T-cell (primary cell): ENCODE measurements around the gene DDR2. TPM values are rescaled to one million over a fixed set of nuclear protein-coding genes. Genes with fewer than 3 reads are reported as not detected.
"Not testable (repeated sequence)": the region's sequence is repeated elsewhere in the genome, so short reads cannot be mapped to it uniquely, and the experiment has no call there.

Source experiments
- ATAC-seq, 4 experiments: fragments of 200-7000 bp in 3 of 4; fragments of 150-1000 bp in 1 of 4; cut with Tn5 transposase; replicated peaks in 1 of 4; 1 replicate in 3 of 4; 2 replicates in 1 of 4; pipeline ENCODE4 v1.10.0; 2021; ENCODE audit warnings: moderate library complexity in 3 of 4, mild to moderate bottlenecking in 2 of 4, moderate number of reproducible peaks in 1 of 4
- CTCF ChIA-PET, 2 donors: fragments of 300-600 bp; sonication (Branson Sonifier 250); formaldehyde crosslinking; loops; one replicate each; lab custom pipeline; 2022; ENCODE audit warnings: antibody characterized with exemption in 2 of 2; lab: Charles Lee
- POLR2A ChIA-PET, 2 donors: fragments of 300-600 bp; sonication (Branson Sonifier 250); formaldehyde crosslinking; loops; one replicate each; lab custom pipeline; 2022; ENCODE audit warnings: antibody characterized with exemption in 2 of 2; lab: Charles Lee
- DNase-seq, 35 experiments: peaks; one replicate each; pipeline versions ENCODE4 v3.0.0 to v3.0.0-alpha.2; 2013 to 2023
- H3K27ac ChIP-seq: one replicate; pipeline ENCODE4 v1.5.1; 2013; ENCODE audit warnings: low read length
- H3K27me3 ChIP-seq, 2 experiments: replicated peaks in 1 of 2; 1 replicate in 1 of 2; 2 replicates in 1 of 2; pipeline versions ENCODE4 v1.6.1 to v1.7.0; 2013; ENCODE audit warnings: low read length in 1 of 2, mixed read lengths in 1 of 2; ENCODE audit not compliant: control insufficient read depth in 2 of 2, insufficient read depth in 2 of 2; ENCODE audit errors: extremely low read depth in 1 of 2
- H3K36me3 ChIP-seq, 2 donors: 1 replicate in 1 of 2; 2 replicates in 1 of 2; pipeline versions ENCODE4 v1.6.1 to v1.7.0; 2013; ENCODE audit warnings: low read length in 1 of 2; ENCODE audit not compliant: control insufficient read depth in 2 of 2, insufficient read depth in 1 of 2; ENCODE audit errors: extremely low read depth in 1 of 2
- H3K4me1 ChIP-seq, 2 experiments: 1 replicate in 1 of 2; 2 replicates in 1 of 2; pipeline versions ENCODE4 v1.6.1 to v1.7.0; 2013; ENCODE audit warnings: low read length in 2 of 2, mixed read lengths in 1 of 2; ENCODE audit not compliant: insufficient read depth in 2 of 2, control insufficient read depth in 1 of 2; ENCODE audit errors: extremely low read depth in 1 of 2
- H3K4me3 ChIP-seq, 2 donors: 1 replicate in 1 of 2; 2 replicates in 1 of 2; pipeline versions ENCODE4 v1.5.1 to v1.7.0; 2013; ENCODE audit warnings: mild to moderate bottlenecking in 2 of 2, low read length in 1 of 2, moderate library complexity in 1 of 2; ENCODE audit not compliant: control insufficient read depth in 1 of 2; ENCODE audit errors: extremely low read depth in 1 of 2
- H3K9me3 ChIP-seq: 2 replicates; pipeline ENCODE4 v1.7.0; 2013
- H3K27ac Mint-ChIP-seq, 2 donors: one replicate each; pipeline ENCODE4 v1.8.0; 2020 to 2021; ENCODE audit warnings: mild to moderate bottlenecking in 2 of 2, mixed read lengths in 2 of 2
- H3K27me3 Mint-ChIP-seq, 2 donors: one replicate each; pipeline ENCODE4 v1.8.0; 2021 to 2022; ENCODE audit warnings: mixed read lengths in 2 of 2
- H3K36me3 Mint-ChIP-seq: one replicate; pipeline ENCODE4 v1.8.0; 2021; ENCODE audit warnings: mixed read lengths
- H3K4me1 Mint-ChIP-seq, 3 donors: one replicate each; pipeline ENCODE4 v1.8.0; 2020 to 2022; ENCODE audit warnings: mixed read lengths in 3 of 3, mild to moderate bottlenecking in 1 of 3
- H3K4me3 Mint-ChIP-seq, 3 donors: one replicate each; pipeline ENCODE4 v1.8.0; 2020 to 2022; ENCODE audit warnings: mild to moderate bottlenecking in 3 of 3, mixed read lengths in 3 of 3, moderate library complexity in 3 of 3
- H3K9me3 Mint-ChIP-seq, 3 donors: one replicate each; pipeline ENCODE4 v1.8.0; 2020 to 2022; ENCODE audit warnings: mixed read lengths in 3 of 3
- WGBS: methylation state at CpG from one replicate; pipeline ENCODE4 v1.1.5; 2013; ENCODE audit warnings: missing lambda C conversion rate; ENCODE audit not compliant: insufficient coverage; 5-methylcytosine and 5-hydroxymethylcytosine counted together
- total RNA-seq, 35 experiments: library from RNA in 6 of 35; stranded (reverse) in 6 of 35; fragments of 120-200 nt in 1 of 35; gene quantifications; one replicate each; pipeline versions ENCODE4 v1.2.1 to v1.2.4 and lab custom pipeline; 2013 to 2026

Gene DDR2
- total RNA-seq, 5 donors from 2014 or later (not counting 1 experiment from before 2014, with no cell fraction given), result 0.28 to 0.67 (median 0.59) TPM

DNA sequence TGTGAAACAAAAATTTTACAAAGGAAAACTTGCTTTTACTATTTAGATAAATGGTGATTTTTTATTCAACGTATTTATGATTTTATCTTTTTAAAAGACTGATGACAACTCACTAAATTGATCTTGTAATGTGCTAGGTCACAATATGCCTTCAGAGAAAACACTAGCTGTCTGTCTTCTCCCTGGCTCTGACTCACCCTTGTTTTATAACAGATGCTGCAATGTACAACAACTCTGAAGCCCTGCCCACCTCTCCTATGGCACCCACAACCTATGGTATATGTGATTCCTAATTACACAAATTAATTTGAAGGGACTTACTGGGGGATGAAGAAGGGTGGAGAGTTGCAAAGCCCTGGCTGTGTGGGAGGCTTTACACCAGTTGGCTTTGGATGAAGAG is 133.5 kb downstream of the DDR2 start:
- H3K4me1 Mint-ChIP-seq, result no peaks in the 10 kb centered on the region
- H3K27ac Mint-ChIP-seq, result no peak overlapping the region
- H3K27me3 Mint-ChIP-seq, result peaks cover 0 to 8% of the 10 kb centered on the region in 2 donors
- H3K27me3 ChIP-seq, result peaks cover 0 to 3% of the 10 kb centered on the region in 2 experiments
- H3K36me3 Mint-ChIP-seq, result no peaks in the 10 kb centered on the region
- no peaks in the 10 kb centered on the region for H3K4me1 ChIP-seq
- no peak overlapping the region for H3K4me3 ChIP-seq
- H3K27ac ChIP-seq, result no peak overlapping the region
- WGBS, result no CpG with 5 or more reads among the region's 1 CpG
- H3K4me3 Mint-ChIP-seq, result no peak overlapping the region
- no peak for ATAC-seq
- ChIA-PET POLR2A (interaction anchor here in 1 of 2 donors (0.6 kb wide), 1 partner anchor 55 kb away, joined by 3 read pairs; no protein-coding TSS in a partner anchor), CTCF (no interaction called here)
- DNase-seq, result no peak
- no peaks in the 10 kb centered on the region for H3K9me3 Mint-ChIP-seq
- no peaks in the 10 kb centered on the region for H3K36me3 ChIP-seq
- H3K9me3 ChIP-seq, result no peaks in the 10 kb centered on the region

DNA sequence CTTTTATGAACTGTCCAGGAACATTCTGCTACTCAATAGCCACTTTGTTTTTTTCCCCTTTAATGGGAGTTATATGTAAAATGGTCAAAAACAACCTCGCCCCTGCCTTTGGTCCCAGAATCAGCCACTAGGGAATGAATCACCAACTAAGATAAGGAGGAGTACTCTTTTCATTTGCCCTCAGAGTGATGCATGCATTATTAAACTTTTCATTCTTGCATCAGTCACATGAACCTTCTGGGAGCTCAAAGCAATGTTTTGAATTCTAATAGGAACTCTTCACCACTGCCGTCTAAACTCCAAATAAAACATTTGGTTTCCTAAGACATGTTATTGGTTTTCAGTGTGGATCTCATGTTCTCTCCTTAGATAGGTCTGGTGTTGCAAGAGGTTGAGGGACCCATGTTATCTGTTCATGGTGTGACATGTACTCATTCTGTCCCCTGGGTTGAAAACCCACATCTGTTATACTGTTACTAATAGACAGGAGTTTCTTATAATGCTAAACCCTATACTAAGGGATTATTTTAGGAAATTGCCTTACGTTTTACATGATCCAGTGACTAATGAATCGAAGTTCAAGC is 140.4 kb downstream of the DDR2 start:
- peaks cover 5% of the 10 kb centered on the region for H3K36me3 Mint-ChIP-seq
- H3K4me3 ChIP-seq, result no peak overlapping the region
- peaks cover 3% of the 10 kb centered on the region in 2 experiments for H3K27me3 ChIP-seq
- ChIA-PET POLR2A (no interaction called here), CTCF (no interaction called here)
- H3K4me3 Mint-ChIP-seq, result no peak overlapping the region
- H3K4me1 Mint-ChIP-seq, result no peaks in the 10 kb centered on the region
- WGBS, result no CpG with 5 or more reads among the region's 4 CpGs
- no peaks in the 10 kb centered on the region for H3K36me3 ChIP-seq
- no peaks in the 10 kb centered on the region for H3K9me3 Mint-ChIP-seq
- no peak overlapping the region for H3K27ac ChIP-seq
- no peaks in the 10 kb centered on the region for H3K9me3 ChIP-seq
- H3K27ac Mint-ChIP-seq, result no peak overlapping the region
- H3K4me1 ChIP-seq, result no peaks in the 10 kb centered on the region
- peaks cover 3 to 7% of the 10 kb centered on the region in 2 donors for H3K27me3 Mint-ChIP-seq
- ATAC-seq (no peak), DNase-seq (no peak)

- H3K9me3 ChIP-seq, result no peaks in the 10 kb centered on the region
- H3K27ac ChIP-seq, result no peak overlapping the region
- H3K27me3 Mint-ChIP-seq, result peaks cover 8 to 10% of the 10 kb centered on the region in 2 donors
- POLR2A ChIA-PET, result no interaction called here
- no peaks in the 10 kb centered on the region for H3K4me1 ChIP-seq
- DNase-seq, result no peak
- H3K36me3 ChIP-seq, result no peaks in the 10 kb centered on the region
- peaks cover 5% of the 10 kb centered on the region for H3K36me3 Mint-ChIP-seq
- ATAC-seq, result no peak
- H3K9me3 Mint-ChIP-seq, result no peaks in the 10 kb centered on the region
- peaks cover 3% of the 10 kb centered on the region in 2 experiments for H3K27me3 ChIP-seq
- no peak overlapping the region for H3K27ac Mint-ChIP-seq
- no peak overlapping the region for H3K4me3 ChIP-seq
- CTCF ChIA-PET, result no interaction called here
- no peak overlapping the region for H3K4me3 Mint-ChIP-seq
- no peaks in the 10 kb centered on the region for H3K4me1 Mint-ChIP-seq
Measured at GRCh38 chr1:162774007-162774406, 141.7 kb downstream of the DDR2 start.

DNA sequence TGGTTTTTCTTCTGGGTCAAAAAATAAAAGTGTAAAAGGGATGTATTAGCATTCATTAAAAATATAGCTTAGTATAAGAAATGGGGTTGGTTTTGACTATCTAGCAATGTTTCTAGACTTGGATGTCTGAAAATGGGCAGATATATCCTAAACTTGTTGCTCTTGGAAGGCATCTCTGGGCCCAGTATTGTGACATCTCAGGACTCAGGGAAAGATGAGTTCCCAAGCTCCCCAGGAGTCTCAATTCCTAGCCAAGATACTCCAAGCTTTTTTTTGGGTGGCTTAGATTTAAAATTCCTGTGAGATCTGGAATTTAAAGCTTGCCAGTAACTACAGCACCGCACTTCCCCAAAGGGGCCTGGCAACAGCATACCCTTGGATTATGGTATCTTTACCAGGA is 146.8 kb downstream of the DDR2 start:
- Histone ChIP-seq H3K27ac (no peak overlapping the region), H3K27me3 (peaks cover 0 to 2% of the 10 kb centered on the region in 2 experiments), H3K4me1 (no peaks in the 10 kb centered on the region), H3K36me3 (no peaks in the 10 kb centered on the region), H3K9me3 (no peaks in the 10 kb centered on the region), H3K4me3 (no peak overlapping the region)
- no CpG with 5 or more reads among the region's 1 CpG for WGBS
- Mint-ChIP-seq H3K27me3 (peaks cover 6 to 28% of the 10 kb centered on the region in 2 donors), H3K4me3 (no peak overlapping the region), H3K27ac (no peak overlapping the region), H3K4me1 (no peaks in the 10 kb centered on the region), H3K36me3 (peaks cover 5% of the 10 kb centered on the region), H3K9me3 (no peaks in the 10 kb centered on the region)
- ATAC-seq, result no peak
- CTCF ChIA-PET, result interaction anchor here in 1 of 2 donors (0.6 kb wide), 1 partner anchor 1045 kb away, joined by 3 read pairs; no protein-coding TSS in a partner anchor
- POLR2A ChIA-PET, result no interaction called here
- no peak for DNase-seq

- peaks cover 0 to 2% of the 10 kb centered on the region in 2 experiments for H3K27me3 ChIP-seq
- POLR2A ChIA-PET, result no interaction called here
- DNase-seq, result no peak
- Mint-ChIP-seq H3K4me3 (no peak overlapping the region), H3K36me3 (peaks cover 5% of the 10 kb centered on the region), H3K4me1 (no peaks in the 10 kb centered on the region), H3K9me3 (no peaks in the 10 kb centered on the region), H3K27ac (no peak overlapping the region), H3K27me3 (peaks cover 3 to 25% of the 10 kb centered on the region in 2 donors)
- ATAC-seq, result no peak
- CTCF ChIA-PET, result no interaction called here
- H3K4me1 ChIP-seq, result no peaks in the 10 kb centered on the region
- H3K4me3 ChIP-seq, result no peak overlapping the region
- H3K9me3 ChIP-seq, result no peaks in the 10 kb centered on the region
- no peaks in the 10 kb centered on the region for H3K36me3 ChIP-seq
- no peak overlapping the region for H3K27ac ChIP-seq
Measured at GRCh38 chr1:162782671-162783070, 150.4 kb downstream of the DDR2 start.

DNA sequence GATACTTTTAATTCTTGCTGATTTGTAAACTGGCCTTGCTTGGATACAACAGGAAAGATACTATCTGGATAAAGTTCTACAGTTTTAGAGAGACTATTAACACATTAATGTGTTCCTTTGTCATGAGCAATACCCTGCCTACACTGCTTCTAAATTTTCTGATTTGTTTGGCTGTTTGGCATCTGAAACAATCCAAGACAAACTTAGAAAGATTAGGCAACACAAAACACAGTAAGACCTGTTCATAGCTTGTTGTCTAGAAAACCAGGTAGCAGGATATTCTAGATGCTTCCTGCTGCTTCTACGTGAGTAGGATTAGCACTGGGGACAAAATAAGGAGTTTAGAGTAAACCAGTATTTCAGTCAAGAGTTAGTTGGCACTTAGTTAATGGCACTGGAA is 152.7 kb downstream of the DDR2 start:
- H3K36me3 Mint-ChIP-seq, POLR2A ChIA-PET, CTCF ChIA-PET, H3K27me3 ChIP-seq, H3K36me3 ChIP-seq, H3K4me3 Mint-ChIP-seq, H3K4me3 ChIP-seq, H3K4me1 Mint-ChIP-seq, H3K4me1 ChIP-seq, H3K27ac ChIP-seq, DNase-seq, ATAC-seq, H3K27ac Mint-ChIP-seq, H3K9me3 ChIP-seq, H3K9me3 Mint-ChIP-seq: not testable (repeated sequence)
- H3K27me3 Mint-ChIP-seq, result peaks cover 0 to 21% of the 10 kb centered on the region in 2 donors
- WGBS, result no CpG with 5 or more reads among the region's 1 CpG

DNA sequence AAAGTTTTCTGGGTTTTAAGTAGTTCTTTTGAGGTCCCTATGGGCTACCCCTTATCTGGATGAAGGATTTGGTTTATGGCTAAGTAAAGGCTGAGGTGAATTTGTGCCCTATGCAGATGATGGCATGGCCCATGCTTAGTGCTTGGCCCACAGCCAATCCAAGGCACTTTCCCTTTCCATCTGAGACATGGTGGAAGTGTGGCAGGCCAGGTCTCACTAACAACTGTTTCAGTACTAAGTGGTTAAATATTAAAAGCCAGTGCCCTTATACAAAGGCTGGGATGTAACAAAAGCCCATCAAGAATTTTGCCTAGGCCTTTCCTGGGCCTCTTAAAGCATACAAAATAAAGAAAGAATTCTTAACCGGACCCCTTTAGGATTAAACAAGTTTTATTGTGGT is 156.5 kb downstream of the DDR2 start:
- H3K27me3 Mint-ChIP-seq, H3K4me3 ChIP-seq, H3K27me3 ChIP-seq, H3K36me3 Mint-ChIP-seq, ATAC-seq, H3K27ac Mint-ChIP-seq, POLR2A ChIA-PET, H3K9me3 ChIP-seq, H3K4me3 Mint-ChIP-seq, H3K27ac ChIP-seq, CTCF ChIA-PET, DNase-seq, H3K36me3 ChIP-seq, H3K4me1 ChIP-seq, H3K9me3 Mint-ChIP-seq: not testable (repeated sequence)
- WGBS, result no CpG with 5 or more reads among the region's 1 CpG
- peaks cover 0 to 11% (median 7%) of the 10 kb centered on the region in 3 donors for H3K4me1 Mint-ChIP-seq
